Neural progenitor cell (in vitro differentiated cells): ENCODE data around the gene LOXL1. TPM values are rescaled to one million over a fixed set of nuclear protein-coding genes. Genes with fewer than 3 reads are reported as not detected.

Experiments
- DNase-seq: peaks from one replicate; pipeline ENCODE4 v3.0.0-alpha.2; 2016; ENCODE audit warnings: low spot score
- H2AFZ ChIP-seq: fragments of 200-600 bp; sonication (generic); replicated peaks from 2 replicates; pipeline ENCODE4 v1.6.1; 2016; ENCODE audit warnings: antibody characterized with exemption
- H3F3A ChIP-seq: fragments of 200-600 bp; sonication (generic); 2 replicates; pipeline ENCODE4 v1.6.1; 2016; ENCODE audit warnings: antibody characterized with exemption, low read depth
- H3K27ac ChIP-seq: fragments of 200-600 bp; sonication (generic); 2 replicates; pipeline ENCODE4 v1.5.1; 2016; ENCODE audit warnings: mild to moderate bottlenecking
- H3K27me3 ChIP-seq: fragments of 200-600 bp; sonication (generic); 2 replicates; pipeline ENCODE4 v1.6.1; 2016; ENCODE audit warnings: mild to moderate bottlenecking, moderate library complexity
- H3K36me3 ChIP-seq: fragments of 200-600 bp; sonication (generic); 2 replicates; pipeline ENCODE4 v1.5.1; 2016
- H3K4me1 ChIP-seq: fragments of 200-600 bp; sonication (generic); 2 replicates; pipeline ENCODE4 v1.6.1; 2016; ENCODE audit warnings: mixed run types
- H3K4me2 ChIP-seq: fragments of 200-600 bp; sonication (generic); 2 replicates; pipeline ENCODE4 v1.6.1; 2016
- H3K4me3 ChIP-seq: fragments of 200-600 bp; sonication (generic); 2 replicates; pipeline ENCODE4 v1.5.1; 2016
- H3K79me2 ChIP-seq: fragments of 200-600 bp; sonication (generic); 2 replicates; pipeline ENCODE4 v1.6.1; 2016; ENCODE audit warnings: low read depth
- H3K9ac ChIP-seq: fragments of 200-600 bp; sonication (generic); 2 replicates; pipeline ENCODE4 v1.6.1; 2016
- H3K9me3 ChIP-seq: fragments of 200-600 bp; sonication (generic); 2 replicates; pipeline ENCODE4 v1.5.1; 2016; ENCODE audit warnings: low read depth
- H4K20me1 ChIP-seq: fragments of 200-600 bp; sonication (generic); 2 replicates; pipeline ENCODE4 v1.6.1; 2016; ENCODE audit warnings: low read depth
- H3K27ac Mint-ChIP-seq: 3 replicates; pipeline ENCODE4 v1.8.0; 2021; ENCODE audit warnings: mixed read lengths
- H3K27me3 Mint-ChIP-seq: 2 replicates; pipeline ENCODE4 v1.8.0; 2022; ENCODE audit warnings: low read depth, mild to moderate bottlenecking, inconsistent platforms, moderate library complexity, mixed read lengths; ENCODE audit not compliant: insufficient read depth
- H3K36me3 Mint-ChIP-seq: 3 replicates; pipeline ENCODE4 v1.8.0; 2021; ENCODE audit warnings: mixed read lengths
- H3K4me1 Mint-ChIP-seq: 3 replicates; pipeline ENCODE4 v1.8.0; 2021; ENCODE audit warnings: mixed read lengths
- H3K4me3 Mint-ChIP-seq: 3 replicates; pipeline ENCODE4 v1.8.0; 2021; ENCODE audit warnings: mild to moderate bottlenecking, moderate library complexity, mixed read lengths
- H3K9me3 Mint-ChIP-seq: 3 replicates; pipeline ENCODE4 v1.8.0; 2020; ENCODE audit warnings: mixed read lengths
- EZH2 ChIP-seq: fragments of 200-600 bp; sonication (generic); IDR thresholded peaks from 2 replicates; pipeline ENCODE4 v1.6.1; 2017; ENCODE audit warnings: antibody characterized with exemption, mild to moderate bottlenecking, moderate library complexity
- EZH2phosphoT487 ChIP-seq: fragments of 200-600 bp; sonication (generic); IDR thresholded peaks from 2 replicates; pipeline ENCODE4 v1.6.1; 2017; ENCODE audit warnings: antibody characterized with exemption
- total RNA-seq: library from RNA; depleted of rRNA; stranded (reverse); fragments of >200 nt; gene quantifications from 2 replicates; pipeline ENCODE4 v1.2.3, GENCODE V29; 2015; ENCODE audit warnings: low replicate concordance
- TF ChIP-seq, protein P1 (sequence below): fragments of 200-600 bp; sonication (generic); IDR thresholded peaks from 2 replicates; pipeline ENCODE4 v1.5.1; 2017; ENCODE audit warnings: antibody characterized with exemption, mild to moderate bottlenecking

LOXL1 gene
- total RNA-seq, 1 donor from 2014 or later, result 5.3 TPM

DNA sequence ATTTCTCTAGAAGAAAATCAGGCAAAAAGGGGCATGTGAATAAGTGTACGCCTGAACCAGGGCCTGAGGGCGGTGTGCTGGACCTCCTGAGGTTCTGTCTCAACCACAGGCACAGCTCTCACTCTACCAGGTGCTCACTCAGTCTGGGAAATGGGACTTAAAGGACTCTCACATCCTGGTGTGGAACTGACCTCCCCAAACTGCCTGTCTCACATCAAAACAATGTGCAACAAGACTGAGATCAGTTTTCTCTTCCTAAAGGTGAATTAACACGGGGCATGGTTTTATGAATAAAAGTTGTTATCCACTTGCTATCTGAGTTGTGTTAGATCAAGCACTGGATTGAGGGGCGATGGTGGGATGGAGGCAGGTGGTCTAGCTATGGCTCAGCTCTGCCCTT is 61.0 kb downstream of the LOXL1 start:
- Histone ChIP-seq H3F3A (no peaks in the 10 kb centered on the region), H3K4me1 (no peaks in the 10 kb centered on the region), H3K9me3 (no peaks in the 10 kb centered on the region), H3K27me3 (no peaks in the 10 kb centered on the region), H3K4me2 (no peak overlapping the region), H3K9ac (no peak overlapping the region), H3K27ac (no peak overlapping the region), H4K20me1 (no peaks in the 10 kb centered on the region), H2AFZ (no peak overlapping the region), H3K79me2 (no peaks in the 10 kb centered on the region), H3K4me3 (no peak overlapping the region), H3K36me3 (no peaks in the 10 kb centered on the region)
- no peak overlapping the region for H3K4me3 Mint-ChIP-seq
- H3K4me1 Mint-ChIP-seq, result peaks cover 22% of the 10 kb centered on the region
- peak overlapping the region; percentile 2 for H3K27ac Mint-ChIP-seq
- no peak for TF ChIP-seq EZH2
- TF ChIP-seq, protein P1, sequence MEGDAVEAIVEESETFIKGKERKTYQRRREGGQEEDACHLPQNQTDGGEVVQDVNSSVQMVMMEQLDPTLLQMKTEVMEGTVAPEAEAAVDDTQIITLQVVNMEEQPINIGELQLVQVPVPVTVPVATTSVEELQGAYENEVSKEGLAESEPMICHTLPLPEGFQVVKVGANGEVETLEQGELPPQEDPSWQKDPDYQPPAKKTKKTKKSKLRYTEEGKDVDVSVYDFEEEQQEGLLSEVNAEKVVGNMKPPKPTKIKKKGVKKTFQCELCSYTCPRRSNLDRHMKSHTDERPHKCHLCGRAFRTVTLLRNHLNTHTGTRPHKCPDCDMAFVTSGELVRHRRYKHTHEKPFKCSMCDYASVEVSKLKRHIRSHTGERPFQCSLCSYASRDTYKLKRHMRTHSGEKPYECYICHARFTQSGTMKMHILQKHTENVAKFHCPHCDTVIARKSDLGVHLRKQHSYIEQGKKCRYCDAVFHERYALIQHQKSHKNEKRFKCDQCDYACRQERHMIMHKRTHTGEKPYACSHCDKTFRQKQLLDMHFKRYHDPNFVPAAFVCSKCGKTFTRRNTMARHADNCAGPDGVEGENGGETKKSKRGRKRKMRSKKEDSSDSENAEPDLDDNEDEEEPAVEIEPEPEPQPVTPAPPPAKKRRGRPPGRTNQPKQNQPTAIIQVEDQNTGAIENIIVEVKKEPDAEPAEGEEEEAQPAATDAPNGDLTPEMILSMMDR, result no peak
- no peak for TF ChIP-seq EZH2phosphoT487
- H3K9me3 Mint-ChIP-seq, result no peaks in the 10 kb centered on the region
- no peak for DNase-seq
- H3K27me3 Mint-ChIP-seq, result peaks cover 2% of the 10 kb centered on the region
- H3K36me3 Mint-ChIP-seq, result peaks cover 5% of the 10 kb centered on the region

GRCh38 chr15:73987681-73988444 is 61.6 kb downstream of the LOXL1 start:
- no peak for DNase-seq
- Mint-ChIP-seq H3K9me3 (no peaks in the 10 kb centered on the region), H3K4me3 (no peak overlapping the region), H3K27ac (no peak overlapping the region), H3K4me1 (peaks cover 24% of the 10 kb centered on the region), H3K36me3 (peaks cover 5% of the 10 kb centered on the region), H3K27me3 (no peaks in the 10 kb centered on the region)
- no peaks in the 10 kb centered on the region for H4K20me1 ChIP-seq
- no peak overlapping the region for H3K4me2 ChIP-seq
- peaks cover 4% of the 10 kb centered on the region for H3K4me1 ChIP-seq
- no peak overlapping the region for H3K27ac ChIP-seq
- H3F3A ChIP-seq, result no peaks in the 10 kb centered on the region
- H3K9me3 ChIP-seq, result no peaks in the 10 kb centered on the region
- no peak for TF ChIP-seq EZH2
- TF ChIP-seq, protein P1, result no peak
- TF ChIP-seq EZH2phosphoT487, result no peak
- no peak overlapping the region for H3K9ac ChIP-seq
- H3K79me2 ChIP-seq, result no peaks in the 10 kb centered on the region
- H3K27me3 ChIP-seq, result no peaks in the 10 kb centered on the region
- H3K4me3 ChIP-seq, result no peak overlapping the region
- no peaks in the 10 kb centered on the region for H3K36me3 ChIP-seq
- H2AFZ ChIP-seq, result no peak overlapping the region

- Histone ChIP-seq H3K9me3 (no peaks in the 10 kb centered on the region), H2AFZ (no peak overlapping the region), H3K27me3 (no peaks in the 10 kb centered on the region), H3K4me3 (no peak overlapping the region), H3K79me2 (no peaks in the 10 kb centered on the region), H3K4me1 (peaks cover 4% of the 10 kb centered on the region), H3K27ac (no peak overlapping the region), H3K9ac (no peak overlapping the region), H3K4me2 (no peak overlapping the region), H3K36me3 (no peaks in the 10 kb centered on the region), H3F3A (no peaks in the 10 kb centered on the region), H4K20me1 (no peaks in the 10 kb centered on the region)
- Mint-ChIP-seq H3K27ac (no peak overlapping the region), H3K4me3 (no peak overlapping the region), H3K9me3 (no peaks in the 10 kb centered on the region), H3K36me3 (peaks cover 5% of the 10 kb centered on the region), H3K27me3 (no peaks in the 10 kb centered on the region), H3K4me1 (peaks cover 25% of the 10 kb centered on the region)
- TF ChIP-seq EZH2phosphoT487 (no peak), EZH2 (no peak)
- TF ChIP-seq, protein P1, result no peak
- no peak for DNase-seq
Observed at GRCh38 chr15:73988445-73988969, 62.2 kb downstream of the LOXL1 start.
